PFSK-1 (cell line): Measurements from ENCODE around the gene SHISAL1.

Experiments used
- POLR2AphosphoS5 ChIP-seq: IDR thresholded peaks from 2 replicates; pipeline ENCODE4 v1.6.1; 2012; ENCODE audit warnings: low read depth, mild to moderate bottlenecking, control low read depth, low read length, moderate library complexity
- SIN3A ChIP-seq: IDR thresholded peaks from 2 replicates; pipeline ENCODE4 v1.6.1; 2012; ENCODE audit warnings: mild to moderate bottlenecking, low read length, moderate library complexity, borderline replicate concordance; ENCODE audit not compliant: insufficient read depth

- no peak for TF ChIP-seq POLR2AphosphoS5
- no peak for TF ChIP-seq SIN3A
Observed at GRCh38 chr22:44295406-44295805, 17.3 kb downstream of the SHISAL1 start.
